G401.6 (cell line): ENCODE data around the gene VSIR.

Experiments used
- FAIRE-seq: peaks from 2 replicates; lab custom pipeline; 2012; peaks lifted over from hg19 to GRCh38; lab: Jason Lieb, UNC

The VSIR gene

DNA sequence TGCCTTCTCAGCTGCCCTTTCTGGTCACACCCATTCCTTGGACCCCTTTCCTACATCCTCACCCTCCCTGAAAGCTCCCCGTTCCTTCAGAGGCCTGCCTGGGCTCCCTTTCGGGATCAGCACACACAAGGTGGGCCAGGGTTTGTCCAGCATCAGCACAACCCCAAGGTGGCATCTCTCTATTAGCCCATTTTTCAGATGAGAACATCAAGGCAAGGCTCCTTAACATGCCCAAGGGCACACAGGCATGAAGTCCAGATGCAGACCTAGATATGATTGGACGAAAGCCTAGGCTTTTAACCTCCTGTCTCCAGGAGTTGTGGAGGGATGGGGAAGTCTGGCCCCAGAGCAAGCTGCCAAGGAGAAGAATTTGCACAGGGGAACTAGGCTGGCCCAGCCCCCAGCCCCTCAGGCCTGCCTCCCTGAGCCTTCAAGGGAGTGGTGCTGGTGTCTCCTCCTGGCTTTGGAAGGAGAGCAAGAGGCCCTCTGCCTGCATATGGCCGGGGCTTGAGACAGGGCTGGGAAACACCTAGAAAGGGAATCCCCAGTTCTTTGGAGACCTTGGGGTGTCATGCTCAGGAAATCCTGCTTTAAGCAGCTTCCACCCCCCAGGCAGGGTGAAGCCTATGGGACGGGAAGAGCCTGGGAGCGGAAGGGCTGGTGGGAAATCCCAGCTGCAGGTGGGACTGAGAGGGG, 9.0 kb upstream of the VSIR start:
- FAIRE-seq, result no peak

DNA sequence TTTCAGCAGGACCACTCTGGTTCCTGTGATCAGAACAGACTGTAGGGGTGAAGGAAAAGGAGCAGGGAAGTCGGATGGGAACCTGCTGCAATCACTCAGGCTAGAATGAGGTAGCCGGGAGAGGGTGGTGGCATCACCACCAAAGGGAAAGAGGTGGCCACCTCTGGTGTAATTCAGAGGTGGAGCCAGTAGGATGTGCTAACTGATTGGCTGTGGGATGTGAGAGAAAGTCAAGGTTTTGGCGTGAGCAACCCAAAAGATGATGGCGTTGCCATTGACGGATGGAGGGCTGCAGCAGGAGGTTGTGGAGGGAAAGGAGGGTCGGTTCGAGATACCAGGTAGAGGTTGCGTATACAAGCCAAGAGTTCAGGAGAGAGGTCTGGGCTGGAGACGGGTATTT, 7.4 kb upstream of the VSIR start:
- no peak for FAIRE-seq

DNA sequence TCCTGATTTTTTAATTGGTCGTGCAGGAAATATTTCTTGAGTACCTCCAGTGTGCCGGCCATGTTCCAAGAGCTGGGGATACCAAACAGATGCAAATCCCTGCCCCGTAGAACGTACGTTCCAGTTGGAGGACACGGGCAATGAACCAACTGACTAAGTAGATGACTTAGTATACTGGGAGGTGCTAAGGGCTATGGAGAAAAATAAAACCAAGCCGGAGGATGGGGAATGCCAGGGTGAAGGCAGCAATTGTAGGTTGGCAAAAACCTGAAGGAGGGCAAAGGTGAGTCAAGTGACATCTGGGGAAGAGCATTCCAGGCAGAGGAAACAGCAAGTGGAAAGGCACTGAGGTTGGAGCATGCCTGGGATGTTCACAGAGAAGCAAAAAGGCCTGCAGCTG, 6.8 kb upstream of the VSIR start:
- no peak for FAIRE-seq

DNA sequence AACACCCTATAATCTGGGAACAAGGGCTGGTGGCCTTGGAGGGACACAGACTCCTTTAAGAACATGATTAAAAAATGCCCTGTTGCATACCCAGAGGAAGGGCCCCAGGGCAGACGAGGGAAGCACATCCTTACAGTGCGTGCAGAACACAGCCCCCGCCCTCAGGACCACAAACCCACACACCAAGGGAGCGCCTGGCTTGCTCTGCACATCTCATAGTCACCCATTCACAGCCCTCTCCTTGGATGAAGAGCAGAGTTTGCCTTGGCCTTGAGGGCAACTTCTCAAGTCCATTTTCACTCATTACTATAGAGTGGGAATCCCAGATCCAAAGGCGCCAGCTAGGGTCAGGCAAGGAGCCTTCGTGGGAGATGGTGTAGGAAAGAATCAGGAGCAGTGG, 6.3 kb upstream of the VSIR start:
- FAIRE-seq, result no peak

DNA sequence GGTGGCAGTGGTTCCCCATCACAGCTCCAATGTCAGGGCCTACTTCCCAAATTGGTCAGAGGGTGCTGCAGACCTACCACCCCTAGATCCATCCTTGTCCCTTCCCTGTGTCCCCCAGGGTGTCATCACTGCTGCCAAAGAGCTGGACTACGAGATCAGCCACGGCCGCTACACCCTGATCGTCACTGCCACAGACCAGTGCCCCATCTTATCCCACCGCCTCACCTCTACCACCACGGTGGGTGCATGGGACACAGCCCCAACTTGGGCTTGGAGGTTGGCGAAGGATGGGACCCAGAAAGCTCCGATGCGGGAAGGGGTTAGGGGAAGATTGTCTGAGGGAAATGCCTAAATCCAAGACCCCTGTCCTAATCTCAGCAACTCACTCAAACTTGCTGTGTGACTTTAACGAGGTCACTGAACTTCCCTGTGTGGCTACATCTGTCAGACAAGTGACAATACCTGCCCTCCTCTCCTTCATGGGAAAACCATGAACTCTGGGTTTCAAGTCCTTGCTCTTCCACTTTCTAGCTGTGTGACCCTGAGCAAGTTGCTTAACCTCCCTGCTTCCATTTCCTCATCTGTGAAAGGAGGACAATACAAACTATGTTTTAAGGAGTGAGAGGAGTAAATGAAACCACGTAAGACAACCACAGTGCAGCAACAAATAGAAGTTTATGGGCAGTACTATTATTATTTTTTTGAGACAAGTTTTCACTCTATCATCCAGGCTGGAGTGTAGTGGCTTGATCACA, 4.9 kb upstream of the VSIR start:
- no peak for FAIRE-seq

DNA sequence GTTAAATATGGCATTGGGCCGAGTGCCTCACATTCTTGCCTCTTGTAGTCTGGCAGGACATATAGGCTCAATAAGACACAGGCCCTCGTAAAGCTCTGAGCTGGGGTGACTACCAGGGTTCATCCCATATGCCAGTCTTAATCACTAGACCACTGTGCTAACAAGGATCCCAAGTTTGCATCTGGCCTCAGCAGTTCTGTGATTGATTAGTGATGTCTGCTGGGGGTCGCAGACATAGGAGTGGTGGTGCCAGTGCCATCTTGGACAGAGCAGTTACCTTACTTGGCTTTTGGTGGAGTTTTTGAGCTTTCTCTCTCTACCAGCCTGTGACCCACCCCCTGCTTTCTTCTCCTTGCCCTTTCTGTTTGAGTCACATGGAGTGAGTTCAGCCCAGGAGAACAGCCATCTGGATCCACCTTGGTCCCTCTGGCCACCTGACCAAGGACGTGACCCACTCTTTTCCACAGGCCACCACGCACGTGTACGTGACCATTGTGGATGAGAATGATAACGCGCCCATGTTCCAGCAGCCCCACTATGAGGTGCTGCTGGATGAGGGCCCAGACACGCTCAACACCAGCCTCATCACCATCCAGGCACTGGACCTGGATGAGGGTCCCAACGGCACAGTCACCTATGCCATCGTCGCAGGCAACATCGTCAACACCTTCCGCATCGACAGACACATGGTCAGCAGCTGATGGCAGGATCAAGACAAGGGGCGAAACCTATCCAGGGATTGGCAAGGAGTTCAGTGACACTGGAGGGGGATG, 4.1 kb upstream of the VSIR start:
- FAIRE-seq, result no peak

DNA sequence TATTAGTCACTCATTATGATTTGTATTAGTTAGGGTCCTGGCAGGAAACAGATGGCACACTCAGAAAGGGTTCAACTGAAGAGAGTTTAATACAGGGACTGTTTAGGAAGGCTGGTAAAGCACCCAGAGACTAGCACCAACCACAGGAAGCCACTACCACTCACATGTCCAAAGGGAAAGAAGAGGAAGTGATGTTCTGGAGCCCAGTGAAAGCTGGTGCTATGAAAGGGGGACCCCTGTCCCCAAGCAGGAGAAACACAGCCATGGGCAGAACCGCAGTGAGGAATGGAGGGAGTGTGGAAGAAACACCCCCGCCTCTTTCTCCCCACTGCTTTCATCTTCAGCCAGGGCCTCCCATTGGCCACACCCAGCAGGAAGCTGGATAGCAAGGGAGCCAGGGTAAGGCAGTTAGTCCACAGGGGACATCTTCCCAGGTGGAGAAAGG, 3.2 kb upstream of the VSIR start:
- no peak for FAIRE-seq

DNA sequence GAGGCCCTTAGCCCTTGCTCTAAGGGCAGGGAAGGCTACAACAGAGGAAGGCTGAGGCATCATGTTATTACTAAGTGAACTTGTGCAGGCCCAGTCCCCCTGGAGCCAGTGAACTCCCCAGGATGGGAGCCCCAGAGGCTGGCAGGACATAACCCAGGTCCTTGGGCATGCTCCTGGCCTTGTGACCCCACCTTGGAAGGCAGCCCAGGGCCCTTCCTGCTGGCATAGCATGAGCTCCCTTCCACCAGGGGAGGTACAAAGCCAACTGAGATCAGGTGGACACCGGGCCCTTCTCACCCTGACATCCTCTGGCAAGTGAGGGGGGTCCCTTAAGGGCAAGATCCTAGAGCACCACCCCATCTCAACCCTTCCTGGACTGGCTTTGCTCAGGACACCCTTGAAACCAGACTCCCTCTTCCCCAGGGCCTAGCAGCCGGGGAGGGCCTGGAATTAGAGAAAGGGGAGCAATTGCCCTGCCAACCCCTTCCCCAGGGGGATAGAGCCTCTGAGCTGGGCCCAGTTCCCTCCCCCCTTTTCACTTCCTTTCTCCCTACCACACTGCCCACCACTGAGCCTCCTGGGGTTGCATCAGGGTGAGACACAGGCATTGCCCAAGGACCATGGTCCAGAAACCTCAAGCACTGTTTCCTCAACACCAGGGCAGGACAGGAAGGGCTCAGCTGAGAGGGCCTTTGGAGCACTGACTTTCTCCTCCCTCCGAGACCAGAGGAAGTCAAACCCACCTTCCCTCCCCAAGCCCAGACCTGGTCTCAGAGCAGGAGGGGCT, 1.8 kb upstream of the VSIR start:
- no peak for FAIRE-seq

DNA sequence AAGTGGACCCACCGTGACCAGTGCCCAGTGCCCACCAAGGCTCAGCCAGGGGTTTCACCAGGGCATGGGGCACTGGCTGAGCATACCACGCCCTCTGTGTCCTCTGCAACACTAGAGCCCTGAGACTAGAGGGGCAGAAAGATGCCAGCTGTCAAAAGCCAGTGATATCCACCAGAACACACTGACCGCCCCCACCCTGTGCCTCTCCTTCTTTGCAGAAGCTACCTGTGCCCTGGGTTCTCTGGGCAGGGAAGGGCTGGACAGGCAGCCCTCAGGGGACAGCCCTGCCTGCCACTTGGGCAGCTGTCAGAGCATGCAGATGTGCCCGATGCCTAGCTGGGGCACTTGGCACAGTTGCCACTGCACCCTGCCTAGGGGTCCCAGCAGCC, 494 bp downstream of the VSIR start:
- FAIRE-seq, result no peak

DNA sequence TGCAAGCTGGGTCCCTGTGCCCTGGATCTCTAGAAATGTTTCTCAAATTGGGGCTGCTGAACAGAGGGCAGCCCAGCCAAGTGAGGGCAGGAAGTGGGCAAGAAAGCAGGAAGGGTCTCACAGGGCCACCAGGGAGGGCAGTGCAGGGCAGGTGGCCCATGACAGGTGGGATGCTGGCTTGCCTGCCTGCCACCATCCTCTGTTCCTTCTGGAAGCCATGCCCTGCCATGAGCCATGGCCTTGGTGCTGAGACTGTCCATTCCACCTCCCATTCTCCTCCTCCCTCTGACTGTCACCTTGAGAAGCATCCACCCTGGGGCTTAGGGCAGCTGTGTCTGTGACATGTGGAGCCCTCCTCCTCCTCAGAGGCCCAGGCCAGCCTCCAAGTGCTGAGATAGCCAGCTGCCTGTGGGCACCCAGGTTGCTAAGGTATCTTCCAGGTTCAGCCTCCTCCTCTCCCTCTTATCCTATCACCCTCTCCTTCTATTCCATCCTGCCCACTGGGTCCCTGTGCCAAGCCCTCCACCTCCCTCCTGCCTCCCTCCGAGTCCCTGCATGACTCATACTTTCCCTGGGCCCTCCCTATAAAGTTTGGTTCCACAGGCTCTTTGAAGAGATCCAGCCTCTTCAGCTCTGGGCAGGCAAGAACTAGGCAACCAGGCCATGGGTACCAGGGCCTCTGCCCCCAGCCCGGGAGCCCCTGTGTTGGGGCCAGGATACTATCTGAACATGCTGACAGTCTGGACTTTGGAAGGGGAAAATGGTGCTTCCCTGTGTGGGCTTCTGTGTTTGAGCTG, 1.3 kb downstream of the VSIR start:
- FAIRE-seq, result no peak

DNA sequence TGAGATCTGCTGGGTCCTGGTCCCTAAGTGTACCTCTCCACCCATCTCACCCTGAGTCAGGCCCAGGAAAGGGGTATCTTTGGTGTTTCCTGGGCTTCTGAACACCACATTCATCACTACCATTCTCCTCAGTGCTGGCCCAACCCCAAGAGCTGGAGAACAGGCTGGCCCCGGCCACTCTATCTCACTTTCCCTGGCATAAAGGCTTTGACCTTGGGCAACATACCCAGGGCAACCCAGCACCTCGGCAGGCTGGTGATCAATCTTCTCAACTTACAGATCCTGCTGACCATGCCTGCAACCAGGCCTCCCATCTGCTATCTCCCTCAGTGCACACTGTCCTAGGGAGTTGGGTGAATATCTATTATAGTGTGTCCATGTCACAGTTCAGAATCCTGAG, 2.1 kb downstream of the VSIR start:
- no peak for FAIRE-seq

DNA sequence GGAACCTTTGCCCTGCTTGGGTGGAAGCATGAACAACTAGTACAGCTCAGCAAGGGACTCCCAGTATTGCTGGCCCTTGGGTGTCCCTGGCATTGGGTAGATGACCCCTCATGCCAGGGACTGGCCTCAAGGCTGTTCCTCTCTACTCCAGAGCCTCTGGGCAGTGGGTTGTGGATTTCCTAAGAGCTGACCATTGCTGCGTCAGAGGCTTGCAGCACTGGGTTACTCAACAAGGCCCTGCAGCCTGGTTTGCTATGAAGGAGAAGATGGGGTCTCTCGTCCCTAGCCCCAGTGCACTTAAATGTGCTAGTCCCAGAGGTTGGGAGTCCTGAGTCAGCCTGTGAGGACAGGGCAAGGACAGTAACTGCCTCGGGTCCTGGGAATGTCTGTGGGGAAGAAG, 2.5 kb downstream of the VSIR start:
- FAIRE-seq, result no peak

DNA sequence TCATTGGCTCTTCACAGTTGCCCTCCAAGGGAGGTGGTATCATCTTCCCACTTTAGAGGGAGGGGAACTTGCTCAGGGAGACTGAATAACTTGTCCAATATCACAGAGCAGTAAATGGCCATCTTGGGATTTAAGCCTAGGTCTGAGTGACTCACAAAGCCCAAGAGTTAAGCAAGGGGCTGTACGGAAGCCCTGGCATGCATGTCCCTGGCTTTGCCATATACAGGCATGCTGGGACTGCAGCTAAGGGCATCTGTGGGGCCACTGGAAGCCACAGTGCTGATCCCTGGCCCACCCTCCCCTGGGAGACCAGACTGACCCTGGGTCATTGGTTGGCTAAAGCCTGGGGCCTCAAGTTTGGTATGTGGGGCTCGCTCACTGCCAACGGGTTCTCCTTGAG, 3.1 kb downstream of the VSIR start:
- no peak for FAIRE-seq

DNA sequence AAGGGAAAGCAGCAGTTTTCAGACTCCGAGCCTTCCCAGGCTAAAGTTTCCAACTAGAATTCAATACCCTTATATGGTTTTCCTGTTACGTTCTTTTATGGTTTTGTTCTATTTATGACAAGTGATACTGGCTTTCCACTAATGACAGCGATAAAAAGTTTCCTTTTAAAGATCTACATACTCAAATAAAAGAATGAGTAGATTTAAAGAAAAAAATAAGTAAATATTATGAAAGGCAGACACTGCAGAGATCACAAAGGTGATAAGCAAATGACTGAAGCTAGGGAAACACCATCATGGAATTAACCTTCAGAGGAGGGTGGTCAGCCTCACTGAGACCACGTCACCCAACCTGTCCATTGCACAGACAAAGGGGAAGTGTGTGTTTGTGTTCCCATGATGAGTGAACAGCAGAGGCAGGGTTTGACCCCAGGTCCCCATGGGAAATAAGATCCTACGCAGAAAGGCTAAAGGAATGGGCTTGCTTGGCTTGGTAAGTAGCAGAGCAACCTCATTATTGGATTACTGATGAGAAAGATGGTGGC, 4.0 kb downstream of the VSIR start:
- no peak for FAIRE-seq

DNA sequence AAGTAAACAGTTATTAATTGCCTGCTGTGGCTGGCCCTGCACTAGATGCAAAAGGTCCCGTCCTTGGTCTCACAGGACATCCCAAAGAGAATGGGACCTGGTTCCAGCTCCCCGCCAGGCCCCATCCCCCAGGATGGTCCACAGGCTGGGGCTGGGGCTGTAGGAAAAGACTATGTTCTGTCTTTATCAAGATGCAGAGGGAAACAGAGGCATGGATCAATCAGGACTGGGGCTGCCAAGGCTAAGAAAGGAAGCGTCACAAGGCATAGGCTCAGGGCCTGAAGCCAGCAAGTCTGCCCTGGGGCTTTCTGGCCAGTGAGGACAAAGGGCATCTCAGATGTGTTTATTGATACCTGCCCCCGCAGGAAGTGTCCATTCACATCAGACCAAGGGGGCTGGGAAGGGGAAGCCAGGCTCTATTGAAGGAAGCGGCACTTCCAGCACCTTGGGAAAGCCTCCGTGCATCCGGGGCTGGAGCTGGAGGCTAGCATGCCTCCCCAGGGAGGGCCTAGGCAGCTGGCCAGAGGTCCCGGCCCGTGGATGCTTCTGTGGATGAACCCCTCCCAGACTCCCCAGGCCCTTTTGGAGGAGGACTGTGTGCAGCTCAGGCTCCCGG, 5.8 kb downstream of the VSIR start:
- FAIRE-seq, result no peak

DNA sequence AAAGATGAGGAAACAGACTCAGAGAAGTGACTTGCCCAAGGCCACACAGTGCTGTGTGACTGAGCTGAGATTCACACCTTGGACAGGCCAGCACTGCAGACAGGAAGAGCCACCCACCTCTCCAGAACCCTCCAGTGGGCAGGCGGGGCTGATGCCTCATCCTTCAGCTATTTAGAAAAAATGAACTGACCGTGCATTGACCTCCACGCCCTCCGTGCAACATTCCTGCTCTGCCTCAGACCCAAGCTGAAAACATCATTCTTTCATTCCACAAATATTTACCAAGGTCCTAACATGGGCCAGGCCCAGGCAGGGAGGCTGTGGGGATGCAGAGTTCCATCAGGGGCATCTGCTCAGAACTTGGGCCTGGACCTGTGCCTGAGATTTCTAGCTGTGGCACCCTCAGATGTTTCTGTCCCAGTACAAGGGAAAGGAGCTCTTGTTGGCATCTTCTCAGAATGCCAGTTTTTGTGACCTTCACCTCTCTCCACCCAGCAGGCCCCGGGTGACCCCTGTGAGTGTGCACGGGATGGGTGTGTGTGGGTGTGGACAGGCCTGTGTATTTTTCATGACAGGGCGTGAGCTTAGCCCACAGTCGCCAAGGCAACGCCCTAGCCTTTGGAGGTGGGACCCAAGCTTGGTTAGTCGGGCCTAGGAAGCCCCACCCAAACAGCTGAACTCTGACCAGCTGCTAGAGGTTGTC, 6.5 kb downstream of the VSIR start:
- no peak for FAIRE-seq

DNA sequence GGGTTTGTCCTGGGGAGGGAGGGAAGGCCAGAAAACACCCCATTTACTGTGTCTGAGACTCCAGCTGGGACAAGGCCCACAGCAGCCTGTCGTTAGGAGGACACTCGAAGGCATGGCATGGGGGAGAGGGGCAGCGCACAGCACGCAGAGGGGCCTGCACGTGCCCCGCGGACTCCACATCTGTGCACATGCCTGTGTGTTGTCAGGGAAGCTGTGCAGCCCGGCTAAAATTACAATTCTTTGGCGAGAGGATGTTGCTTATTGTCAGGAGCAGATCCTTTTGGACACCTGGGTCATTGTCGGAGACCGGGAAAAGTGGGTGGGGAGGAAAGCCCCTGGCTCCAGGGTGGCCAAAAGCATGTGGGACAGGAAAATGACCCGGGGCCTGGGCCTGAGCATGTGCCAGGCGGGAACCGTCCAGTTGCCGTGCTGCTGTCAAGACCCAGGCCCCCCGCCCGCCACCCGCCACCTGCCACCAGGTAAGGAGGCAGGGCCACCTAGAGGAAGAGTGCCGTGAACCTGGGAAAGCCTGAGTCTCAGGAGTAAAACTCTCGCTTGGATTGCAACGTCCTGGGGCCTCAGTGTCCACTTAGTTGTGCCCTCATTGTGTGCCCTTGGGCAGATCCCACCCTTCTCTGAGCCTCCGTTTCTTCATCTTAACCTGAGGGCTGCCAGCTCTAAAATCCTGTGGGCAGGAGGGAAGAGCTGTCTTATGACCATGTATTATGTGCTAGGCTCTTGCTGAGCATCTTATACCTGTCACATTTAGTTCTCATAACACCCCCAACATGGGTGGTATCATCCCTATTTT, 7.2 kb downstream of the VSIR start:
- FAIRE-seq, result no peak

DNA sequence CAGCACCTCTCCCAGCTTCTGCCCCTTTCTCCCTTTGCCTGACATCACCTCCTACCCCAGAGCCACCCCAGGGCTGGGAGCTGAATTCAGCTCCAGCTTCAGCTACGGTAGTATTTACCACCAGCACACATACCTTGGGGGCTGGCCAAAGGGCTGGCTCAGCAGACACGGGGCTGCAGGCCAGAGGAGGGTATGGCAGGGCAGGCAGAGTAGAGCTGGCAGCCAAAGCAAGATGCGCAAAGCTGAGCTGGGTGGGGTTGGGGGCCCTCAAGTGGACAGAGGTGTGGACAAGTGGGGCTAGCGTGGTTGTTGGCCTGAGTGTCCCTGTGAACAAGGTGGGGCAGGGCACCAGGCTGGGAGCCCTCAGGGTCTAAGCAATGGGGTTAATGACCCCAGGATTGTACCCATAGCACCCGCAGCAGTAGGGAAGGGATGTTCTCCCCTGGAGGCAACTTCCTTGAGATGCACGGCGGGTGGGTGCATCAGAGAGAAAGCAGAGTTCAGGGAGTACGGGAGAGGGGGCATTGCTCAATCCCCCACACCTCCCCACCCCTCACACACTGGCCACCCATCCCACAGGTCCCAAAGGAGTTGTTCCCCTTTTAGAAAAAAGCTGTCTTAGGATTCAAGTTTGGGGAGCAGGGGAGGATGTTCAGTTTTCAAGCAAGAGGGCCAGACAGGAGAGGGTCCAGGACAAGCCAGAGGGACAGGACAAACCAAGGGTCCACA, 8.0 kb downstream of the VSIR start:
- FAIRE-seq, result no peak
